Right renal pelvis (tissue), 4 donors: ENCODE data around the gene RCC1. TPM values are rescaled to one million over a fixed set of nuclear protein-coding genes. Genes with fewer than 3 reads are reported as not detected.
A peak's percentile ranks its signal among the peaks of the same experiment; 100 is the strongest.
"Not testable (repeated sequence)": the region's sequence is repeated elsewhere in the genome, so short reads cannot be mapped to it uniquely, and the experiment has no call there.

ENCODE experiments used
- DNase-seq, 4 donors: peaks; one replicate each; pipeline ENCODE4 v3.0.0-alpha.2; 2013; ENCODE audit warnings: low read depth in 4 of 4, low spot score in 3 of 4, missing footprints in 1 of 4
- polyA plus RNA-seq, 4 donors: library from polyadenylated mRNA; unstranded; fragments of 120-200 nt; gene quantifications; one replicate each; pipeline ENCODE4 v1.2.1, GENCODE V29; 2013; ENCODE audit not compliant: insufficient read length in 4 of 4

RCC1 gene, protein sequence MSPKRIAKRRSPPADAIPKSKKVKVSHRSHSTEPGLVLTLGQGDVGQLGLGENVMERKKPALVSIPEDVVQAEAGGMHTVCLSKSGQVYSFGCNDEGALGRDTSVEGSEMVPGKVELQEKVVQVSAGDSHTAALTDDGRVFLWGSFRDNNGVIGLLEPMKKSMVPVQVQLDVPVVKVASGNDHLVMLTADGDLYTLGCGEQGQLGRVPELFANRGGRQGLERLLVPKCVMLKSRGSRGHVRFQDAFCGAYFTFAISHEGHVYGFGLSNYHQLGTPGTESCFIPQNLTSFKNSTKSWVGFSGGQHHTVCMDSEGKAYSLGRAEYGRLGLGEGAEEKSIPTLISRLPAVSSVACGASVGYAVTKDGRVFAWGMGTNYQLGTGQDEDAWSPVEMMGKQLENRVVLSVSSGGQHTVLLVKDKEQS
- polyA plus RNA-seq = 10 to 100 TPM; 31.5 to 37.4 (median 35.6) TPM

- DNase-seq = peak; percentile 94 to 99 (median 98)
Observed at GRCh38 chr1:28505406-28506187, at the start of gene RCC1. RCC1 (plus strand) TSS chr1:28506043; CDS start chr1:28529867, 23,824 bp downstream.

DNA sequence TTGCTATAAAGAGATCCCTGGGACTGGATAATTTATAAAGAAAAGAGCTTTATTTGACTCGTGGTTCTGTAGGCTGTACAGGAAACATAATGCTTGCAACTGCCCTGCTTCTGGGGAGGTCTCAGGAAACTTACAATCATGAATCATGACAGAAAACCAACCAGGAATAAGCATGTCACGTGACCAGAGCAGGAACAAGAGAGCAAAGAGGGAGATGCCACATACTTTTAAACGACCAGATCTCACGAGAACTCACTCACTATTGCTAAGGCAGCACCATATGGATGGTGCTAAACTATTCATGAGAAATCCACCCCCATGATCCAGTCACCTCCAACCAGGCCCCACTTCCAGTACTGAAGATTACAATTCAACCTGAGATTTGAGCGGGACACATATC, 49.8 kb upstream of the RCC1 start:
- no peak for DNase-seq

GRCh38 chr1:28457678-28458077, 48.2 kb upstream of the RCC1 start:
- no peak for DNase-seq

- DNase-seq = no peak
Observed at GRCh38 chr1:28458237-28459228, 47.3 kb upstream of the RCC1 start.

DNA sequence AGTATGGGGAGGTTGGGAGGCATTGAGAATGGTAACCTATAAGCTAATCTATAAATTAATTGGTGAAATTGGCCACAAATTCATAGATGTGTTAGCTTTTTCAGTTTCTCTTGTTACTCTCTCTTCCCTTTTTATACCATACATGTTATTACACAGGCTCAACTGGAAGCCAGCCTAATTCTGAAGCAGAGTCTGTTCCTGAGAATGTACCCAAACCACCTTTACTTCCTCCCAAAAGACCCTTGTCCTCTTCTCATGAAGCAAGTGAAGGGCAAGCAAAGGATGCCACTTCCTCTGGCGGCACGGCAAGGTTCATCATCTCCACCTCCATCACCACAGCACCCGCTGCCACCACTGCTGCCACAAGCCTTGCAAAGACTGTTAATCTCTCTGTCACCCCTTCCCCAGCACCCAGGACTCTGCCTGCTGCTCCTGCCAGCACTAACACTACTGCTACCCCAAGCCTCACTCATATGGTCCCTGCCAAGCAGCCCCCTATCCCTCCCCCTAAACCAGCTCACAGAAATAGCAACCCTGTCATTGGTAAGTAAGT, 39.5 kb upstream of the RCC1 start:
- no peak for DNase-seq

GRCh38 chr1:28470146-28470545, 35.7 kb upstream of the RCC1 start:
- DNase-seq = no peak

GRCh38 chr1:28479497-28479896, 26.3 kb upstream of the RCC1 start:
- not testable (repeated sequence) for DNase-seq

- peak in 3 of 4 donors; percentile 11 to 36 (median 26) for DNase-seq
Observed at GRCh38 chr1:28480308-28480707, 25.5 kb upstream of the RCC1 start.

- no peak for DNase-seq
Observed at GRCh38 chr1:28482138-28482537, 23.7 kb upstream of the RCC1 start.

GRCh38 chr1:28482702-28483101, 23.1 kb upstream of the RCC1 start:
- DNase-seq = no peak

DNA sequence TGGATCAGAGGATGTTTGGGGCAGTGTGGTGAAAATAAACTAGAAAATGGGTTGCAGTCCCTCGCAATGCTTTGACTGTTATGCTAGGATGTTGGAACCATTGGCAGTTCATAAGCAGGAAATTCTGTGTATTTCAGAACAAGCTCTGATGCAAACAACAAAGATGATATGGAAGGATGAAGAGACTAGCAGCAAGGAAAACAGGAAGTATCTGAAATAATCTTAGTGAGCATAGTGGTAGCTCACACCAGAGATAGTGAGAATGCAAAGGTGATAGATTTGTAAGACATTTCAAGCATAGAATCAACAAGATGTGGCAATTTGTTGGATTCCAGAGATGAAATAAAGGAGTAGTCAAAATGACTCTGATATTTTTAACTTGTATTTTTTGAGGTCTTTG, 11.1 kb upstream of the RCC1 start:
- no peak for DNase-seq

DNA sequence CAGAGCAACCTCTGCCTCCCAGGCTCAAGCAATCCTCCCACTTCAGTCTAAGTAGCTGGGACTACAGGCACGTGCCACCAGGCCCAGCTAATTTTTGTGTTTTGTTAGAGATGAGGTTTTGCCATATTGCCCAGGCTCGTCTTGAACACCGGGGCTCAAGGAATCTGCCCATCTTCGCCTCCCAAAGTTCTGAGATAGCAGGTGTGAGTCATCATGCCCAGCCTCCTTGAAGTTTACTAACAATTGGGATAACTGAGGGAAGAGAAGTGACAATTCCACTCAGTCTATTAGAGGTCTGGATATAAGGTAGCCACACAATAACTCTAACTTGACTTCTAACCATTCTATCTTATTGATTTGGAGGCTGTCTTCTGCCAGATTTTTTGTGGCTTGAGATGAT, 6.3 kb upstream of the RCC1 start:
- no peak for DNase-seq

DNA sequence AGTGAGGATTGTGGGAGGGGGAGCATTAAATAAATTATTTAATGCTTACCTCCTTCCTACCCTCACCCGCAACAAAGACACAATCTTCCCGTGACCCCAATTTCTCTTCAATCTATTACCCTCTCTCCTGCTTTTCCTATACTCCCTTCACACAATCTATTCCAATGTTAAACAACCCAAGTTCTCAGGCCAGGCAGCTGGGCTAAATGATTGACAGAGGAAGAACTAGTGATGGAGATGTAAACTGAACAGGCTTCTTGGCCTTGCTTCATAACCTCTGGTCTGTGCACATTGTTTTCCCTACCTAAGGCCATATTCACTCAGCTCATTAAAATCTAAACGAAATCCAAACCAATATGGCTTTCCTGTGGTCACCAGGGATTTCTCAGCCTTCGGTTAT, 3.9 kb upstream of the RCC1 start:
- no peak for DNase-seq

DNA sequence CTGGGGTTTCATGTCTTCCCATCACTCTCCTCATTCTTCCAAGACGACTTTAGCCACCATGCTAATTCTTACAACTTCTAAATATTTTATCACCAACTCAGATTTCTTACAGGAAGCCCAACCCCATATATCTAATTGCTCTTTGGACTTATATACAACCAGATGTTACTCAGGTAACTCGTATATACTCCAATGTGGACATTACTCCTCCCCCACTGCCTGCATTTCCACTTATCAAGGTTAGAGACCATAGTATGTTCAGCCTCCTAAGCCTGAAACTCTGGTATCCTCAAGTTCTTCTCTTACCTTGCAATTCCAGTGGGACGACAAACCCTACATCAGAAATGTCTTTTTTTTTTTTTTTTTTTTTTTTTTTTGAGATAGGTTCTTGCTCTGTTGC, 2.7 kb upstream of the RCC1 start:
- no peak for DNase-seq

GRCh38 chr1:28506907-28507246, 1.0 kb downstream of the RCC1 start:
- no peak for DNase-seq

- DNase-seq = no peak
Observed at GRCh38 chr1:28507247-28507645, 1.4 kb downstream of the RCC1 start.

- no peak for DNase-seq
Observed at GRCh38 chr1:28507646-28508434, 2.0 kb downstream of the RCC1 start.

GRCh38 chr1:28508435-28508754, 2.6 kb downstream of the RCC1 start:
- no peak for DNase-seq

DNA sequence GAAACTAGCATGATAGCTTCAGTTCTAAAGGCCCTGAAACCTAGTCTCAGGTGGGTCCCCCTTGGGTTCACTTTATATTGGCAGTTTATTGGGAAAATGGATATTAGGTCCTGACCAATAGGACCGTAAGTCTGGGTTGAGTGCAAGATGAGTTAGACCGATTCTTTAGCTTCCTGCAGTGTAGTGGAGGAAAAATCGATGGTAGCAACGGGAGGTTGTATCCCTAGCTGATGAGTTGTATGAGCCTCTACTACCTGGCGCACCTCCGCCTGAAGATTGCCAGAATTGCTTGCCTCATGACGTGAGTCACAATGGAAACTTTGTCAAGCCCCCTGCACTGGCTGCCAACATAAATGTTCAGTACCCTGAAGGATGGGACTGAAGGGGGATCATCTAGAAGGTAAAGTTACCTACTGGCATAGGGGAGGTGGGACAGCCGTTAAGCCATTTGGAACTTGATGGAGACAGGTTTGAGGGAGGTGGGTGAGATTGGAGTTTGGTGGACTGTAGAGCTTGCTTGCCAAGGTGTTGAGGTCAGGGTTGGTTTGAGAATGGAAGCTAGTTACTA, 3.9 kb downstream of the RCC1 start:
- no peak for DNase-seq
